IPS DF 19.7 (cell line): ENCODE data around the gene CREB3L1.
A peak's percentile ranks its signal among the peaks of the same experiment; 100 is the strongest.

Experiments
- DNase-seq: peaks from one replicate; pipeline ENCODE4 v3.0.0-alpha.2; 2013; ENCODE audit warnings: low read depth, low spot score

CREB3L1 gene, protein sequence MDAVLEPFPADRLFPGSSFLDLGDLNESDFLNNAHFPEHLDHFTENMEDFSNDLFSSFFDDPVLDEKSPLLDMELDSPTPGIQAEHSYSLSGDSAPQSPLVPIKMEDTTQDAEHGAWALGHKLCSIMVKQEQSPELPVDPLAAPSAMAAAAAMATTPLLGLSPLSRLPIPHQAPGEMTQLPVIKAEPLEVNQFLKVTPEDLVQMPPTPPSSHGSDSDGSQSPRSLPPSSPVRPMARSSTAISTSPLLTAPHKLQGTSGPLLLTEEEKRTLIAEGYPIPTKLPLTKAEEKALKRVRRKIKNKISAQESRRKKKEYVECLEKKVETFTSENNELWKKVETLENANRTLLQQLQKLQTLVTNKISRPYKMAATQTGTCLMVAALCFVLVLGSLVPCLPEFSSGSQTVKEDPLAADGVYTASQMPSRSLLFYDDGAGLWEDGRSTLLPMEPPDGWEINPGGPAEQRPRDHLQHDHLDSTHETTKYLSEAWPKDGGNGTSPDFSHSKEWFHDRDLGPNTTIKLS

GRCh38 chr11:46277622-46278386 is at the start of gene CREB3L1:
TSS of gene CREB3L1 (plus strand) at chr11:46277662. CDS start at chr11:46278112, 450 bp downstream.
- DNase-seq = no peak

DNA sequence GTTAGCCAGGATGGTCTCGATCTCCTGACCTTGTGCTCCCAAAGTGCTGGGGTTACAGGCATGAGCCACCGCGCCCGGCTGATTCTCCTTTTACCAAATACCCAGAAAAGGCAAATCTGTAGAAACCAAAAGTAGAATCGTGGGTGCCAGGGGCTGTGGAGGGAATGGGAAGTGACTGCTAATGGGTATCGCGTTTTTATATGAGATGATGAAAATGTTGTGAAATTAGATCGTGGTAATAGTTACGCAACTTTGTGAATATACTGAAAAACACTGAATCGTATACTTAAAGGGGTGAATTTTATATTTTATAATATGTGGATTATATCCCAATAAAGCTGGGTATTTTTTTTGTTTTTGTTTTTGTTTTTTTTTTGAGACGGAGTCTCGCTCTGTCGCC is 48.2 kb upstream of the CREB3L1 start:
- DNase-seq = no peak

- no peak for DNase-seq
These were observed 43.2 kb upstream of the CREB3L1 start for GRCh38 chr11:46234311-46234710.

- DNase-seq = no peak
These were observed 41.4 kb upstream of the CREB3L1 start for GRCh38 chr11:46235777-46236688.

DNA sequence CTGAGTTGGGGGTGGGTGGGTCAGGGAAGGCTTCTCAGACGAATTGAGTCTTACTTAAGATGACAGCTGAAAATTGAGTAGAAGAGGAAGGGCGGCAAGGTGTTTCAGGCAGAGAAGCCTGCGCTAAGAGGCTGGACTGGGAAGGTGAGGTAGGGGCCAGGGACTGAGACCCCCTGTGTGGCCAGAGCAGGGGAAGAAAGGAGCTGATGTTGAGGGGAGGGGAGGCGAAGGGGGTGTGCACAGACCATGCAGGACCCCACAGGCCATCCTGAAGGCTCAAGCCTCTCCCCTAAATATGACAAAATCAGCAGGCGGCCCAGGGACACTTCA is 40.6 kb upstream of the CREB3L1 start:
- no peak for DNase-seq

- peak; percentile 64 for DNase-seq
These were observed 40.0 kb upstream of the CREB3L1 start for GRCh38 chr11:46237248-46238077.

- DNase-seq = no peak
These were observed 39.1 kb upstream of the CREB3L1 start for GRCh38 chr11:46238078-46238966.

DNA sequence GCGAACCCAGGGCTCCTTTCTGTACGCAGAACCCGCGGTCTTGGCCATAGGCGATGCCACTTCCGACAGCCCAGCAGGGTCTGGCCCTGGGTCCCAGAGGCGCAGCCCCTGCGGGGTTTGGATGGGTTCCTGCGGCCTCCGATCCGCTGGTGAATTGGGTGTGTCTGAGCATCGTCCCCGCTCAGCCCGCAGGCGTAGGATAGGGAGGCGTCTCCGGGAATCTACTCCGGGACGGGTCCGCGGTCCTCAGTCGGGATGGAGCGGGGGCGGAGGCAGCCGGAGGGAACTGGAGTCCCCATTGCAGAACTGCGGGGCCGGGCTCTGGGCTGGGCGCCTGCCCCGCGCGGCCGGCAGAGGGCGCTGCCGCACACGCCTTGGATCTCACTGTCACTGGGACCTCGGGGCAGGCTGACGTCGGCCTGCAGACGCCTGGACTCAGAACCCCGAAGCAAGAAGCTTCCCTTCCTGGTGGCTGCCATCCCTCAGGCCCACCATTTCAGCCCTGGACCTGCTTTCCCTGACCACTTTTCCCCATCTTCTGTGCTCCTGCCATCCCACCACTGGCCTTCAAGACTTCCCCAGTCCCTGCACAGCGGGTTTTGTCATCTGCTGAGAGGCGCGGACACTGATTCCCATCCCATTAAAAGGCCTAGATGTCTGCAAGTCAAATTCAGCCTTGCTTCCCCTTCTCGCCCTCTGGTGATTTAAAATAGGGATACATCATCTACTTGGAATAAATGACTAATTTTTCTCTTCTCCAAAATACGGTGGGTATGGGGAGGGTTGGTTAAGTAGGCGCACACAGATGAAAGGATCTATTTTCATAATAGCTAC is 38.3 kb upstream of the CREB3L1 start:
- no peak for DNase-seq

DNA sequence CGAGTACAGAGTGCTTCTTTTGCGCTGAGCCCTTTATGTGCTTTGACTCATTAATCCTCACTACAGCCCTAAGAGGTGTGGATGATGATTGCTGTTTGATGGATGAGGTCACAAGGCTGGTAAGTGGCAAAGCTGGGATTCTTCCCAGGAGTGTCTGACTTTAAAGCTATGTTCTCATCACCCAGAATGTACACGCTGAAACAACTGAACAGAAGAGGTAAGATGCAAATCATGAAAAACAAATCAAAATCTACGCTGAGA is 37.7 kb upstream of the CREB3L1 start:
- no peak for DNase-seq

GRCh38 chr11:46240371-46240770 is 37.1 kb upstream of the CREB3L1 start:
- no peak for DNase-seq

- no peak for DNase-seq
These were observed 36.6 kb upstream of the CREB3L1 start for GRCh38 chr11:46240861-46241260.

GRCh38 chr11:46242041-46242951 is 35.2 kb upstream of the CREB3L1 start:
- DNase-seq = no peak

DNA sequence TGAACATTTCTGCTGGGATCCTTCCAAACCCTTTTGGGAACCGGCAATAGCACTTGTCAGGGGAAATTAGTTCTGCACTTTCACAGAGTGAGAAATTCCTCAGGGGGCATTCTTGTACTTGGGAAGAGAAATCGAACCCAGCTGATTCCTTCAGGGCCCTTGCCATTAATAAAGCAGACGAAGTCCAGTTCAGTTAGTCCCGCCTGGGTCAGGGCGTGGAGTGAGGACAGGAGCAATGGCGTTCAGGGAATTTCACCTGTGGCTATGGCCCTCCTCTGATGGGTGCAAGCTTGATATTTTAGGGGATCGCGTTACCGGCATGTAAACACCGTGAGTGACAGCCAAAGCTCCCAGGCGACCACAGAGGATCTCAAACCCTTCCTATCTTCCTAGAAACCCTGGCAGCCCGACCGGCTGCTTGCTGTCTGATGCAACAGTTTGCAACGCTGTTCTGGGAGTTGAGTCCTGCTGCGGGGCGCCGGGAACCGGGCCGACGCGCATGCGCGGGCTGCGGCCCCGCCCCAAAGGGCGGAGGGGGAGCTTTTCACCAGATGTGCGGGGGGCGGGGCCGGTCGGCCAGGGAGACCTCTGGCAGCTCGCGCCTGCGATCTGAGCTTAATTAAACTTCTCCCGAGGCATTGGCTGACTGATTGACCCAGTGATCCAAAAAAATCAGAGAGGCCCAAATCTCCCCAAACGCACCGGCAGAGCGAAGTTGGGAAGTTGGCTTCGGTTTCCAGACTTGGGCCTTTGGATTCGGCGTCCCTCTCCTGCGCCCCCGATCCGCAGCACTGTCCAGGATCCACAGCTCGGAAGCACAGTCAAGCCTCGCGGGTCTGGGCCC is 34.3 kb upstream of the CREB3L1 start:
- peak; percentile 61 for DNase-seq

GRCh38 chr11:46243796-46244109 is 33.7 kb upstream of the CREB3L1 start:
- no peak for DNase-seq

- no peak for DNase-seq
These were observed 30.9 kb upstream of the CREB3L1 start for GRCh38 chr11:46246521-46246920.

GRCh38 chr11:46247090-46247489 is 30.4 kb upstream of the CREB3L1 start:
- DNase-seq = no peak

DNA sequence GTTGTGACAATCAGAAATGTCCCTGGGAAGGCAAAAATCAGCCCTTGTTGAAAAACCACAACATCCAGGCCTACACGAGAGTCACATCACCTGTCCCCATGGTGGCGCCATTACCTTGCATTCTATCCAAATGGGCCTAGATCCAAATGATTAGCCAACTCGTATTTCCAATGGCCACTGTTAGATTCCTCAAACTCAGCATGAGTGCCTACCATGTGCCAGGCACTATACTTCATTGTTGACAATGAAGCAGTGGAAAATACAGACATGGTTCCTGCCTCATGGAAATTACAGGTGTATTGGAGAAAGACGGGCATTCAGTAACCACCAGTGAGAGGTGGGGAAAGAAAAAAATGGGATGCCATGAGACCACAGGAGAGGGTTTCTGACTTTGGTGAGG is 29.8 kb upstream of the CREB3L1 start:
- peak; percentile 75 for DNase-seq
